BJ (cell line): ENCODE measurements around the gene PRAC1. TPM values are rescaled to one million over a fixed set of nuclear protein-coding genes. Genes with fewer than 3 reads are reported as not detected.

Experiments used
- CTCF ChIA-PET: fragments of 350-600 bp; formaldehyde crosslinking; extraction: SDS; loops from one replicate; lab custom pipeline; 2021; ENCODE audit warnings: antibody characterized with exemption, inconsistent platforms; lab: Yijun Ruan, JAX
- POLR2A ChIA-PET: fragments of 300-600 bp; sonication (Branson Sonifier 250); formaldehyde crosslinking; extraction: SDS; loops from one replicate; lab custom pipeline; 2021; ENCODE audit warnings: antibody characterized with exemption; lab: Charles Lee
- DNase-seq: peaks from one replicate; pipeline ENCODE4 v3.0.0-alpha.2; 2011; ENCODE audit warnings: low read depth
- H3K27me3 ChIP-seq: 2 replicates; pipeline ENCODE4 v1.6.0; 2011; ENCODE audit warnings: low read length; ENCODE audit not compliant: control insufficient read depth, insufficient read depth
- H3K36me3 ChIP-seq: 2 replicates; pipeline ENCODE4 v1.5.1; 2011; ENCODE audit warnings: low read length; ENCODE audit not compliant: control insufficient read depth, insufficient read depth
- H3K4me3 ChIP-seq: 2 replicates; pipeline ENCODE4 v1.5.1; 2011; ENCODE audit warnings: low read depth, mild to moderate bottlenecking, control low read depth, low read length
- CTCF ChIP-seq: IDR thresholded peaks from 2 replicates; pipeline ENCODE4 v1.5.1; 2011; ENCODE audit warnings: low read depth, mild to moderate bottlenecking, control low read depth, inconsistent platforms, low read length, moderate library complexity; ENCODE audit not compliant: insufficient read depth
- polyA plus RNA-seq: library from polyadenylated mRNA; depleted of rRNA; stranded (reverse); fragments of >200 nt; gene quantifications from 2 replicates; pipeline ENCODE4 v1.2.3, GENCODE V29; 2011

Gene PRAC1
- polyA plus RNA-seq, 1 experiment = not detected

- no peak for TF ChIP-seq CTCF
- POLR2A ChIA-PET = no interaction called here
- Histone ChIP-seq H3K4me3 (no peak overlapping the region), H3K27me3 (peaks cover 60% of the 10 kb centered on the region), H3K36me3 (no peaks in the 10 kb centered on the region)
- CTCF ChIA-PET = interaction anchor here (0.5 to 2.8 kb wide), 6 partner anchors 9 to 146 kb away, joined by 3 to 15 read pairs (median 4); no protein-coding TSS in a partner anchor
- no peak for DNase-seq
Observed at GRCh38 chr17:48732688-48733629, 10.6 kb upstream of the PRAC1 start.

- TF ChIP-seq CTCF = no peak
- DNase-seq = no peak
- no peaks in the 10 kb centered on the region for H3K36me3 ChIP-seq
- CTCF ChIA-PET = interaction anchor here (1.1 to 2.8 kb wide), 4 partner anchors 14 to 60 kb away, joined by 3 to 15 read pairs (median 4); no protein-coding TSS in a partner anchor
- H3K27me3 ChIP-seq = peaks cover 68% of the 10 kb centered on the region
- no peak overlapping the region for H3K4me3 ChIP-seq
- POLR2A ChIA-PET = no interaction called here
Observed at GRCh38 chr17:48731355-48731754, 9.0 kb upstream of the PRAC1 start.

GRCh38 chr17:48730240-48730550 is 7.9 kb upstream of the PRAC1 start:
- no peak for TF ChIP-seq CTCF
- peaks cover 72% of the 10 kb centered on the region for H3K27me3 ChIP-seq
- ChIA-PET POLR2A (no interaction called here), CTCF (no interaction called here)
- H3K4me3 ChIP-seq = no peak overlapping the region
- H3K36me3 ChIP-seq = no peaks in the 10 kb centered on the region
- DNase-seq = no peak

GRCh38 chr17:48729335-48730239 is 7.3 kb upstream of the PRAC1 start:
- POLR2A ChIA-PET = no interaction called here
- TF ChIP-seq CTCF = no peak
- Histone ChIP-seq H3K36me3 (no peaks in the 10 kb centered on the region), H3K4me3 (no peak overlapping the region), H3K27me3 (peaks cover 72% of the 10 kb centered on the region)
- DNase-seq = no peak
- CTCF ChIA-PET = interaction anchor here (1.0 to 10.1 kb wide), 5 partner anchors 14 to 155 kb away, joined by 4 to 152 read pairs (median 5); no protein-coding TSS in a partner anchor
